ENCODE data around the gene KATNA1. TPM values are rescaled to one million over a fixed set of nuclear protein-coding genes. Genes with fewer than 3 reads are reported as not detected.

Gene KATNA1
- total and polyA plus RNA-seq, 2 donors (not counting 3 experiments of a cell fraction or from before 2014, with no cell fraction given), result 9.9 to 15.9 TPM

DNA sequence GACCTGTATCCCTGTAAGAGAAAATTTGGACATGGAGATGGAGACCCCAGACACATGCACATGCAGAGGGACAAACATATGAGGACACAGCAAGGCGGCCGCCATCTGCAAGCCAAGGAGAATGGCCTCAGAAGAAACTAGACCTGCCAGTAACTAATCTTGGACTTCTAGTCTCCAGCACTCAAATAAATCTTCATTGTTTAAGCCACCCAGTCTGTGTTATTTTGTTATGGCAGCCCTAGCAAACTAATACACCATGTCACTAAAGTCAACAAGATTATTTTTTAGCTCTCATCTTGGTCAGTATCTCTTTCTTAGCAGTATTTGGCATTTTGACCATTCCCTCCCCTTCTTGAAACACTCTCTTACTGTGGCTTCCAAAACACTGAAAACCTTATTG, 42.7 kb upstream of the KATNA1 start:
- intact Hi-C loops (cut with micrococcal nuclease), result no loop called here
- H3K9me3 ChIP-seq (replicated peaks; ENCODE audit: control insufficient read depth, insufficient read depth, low read length), result no peaks in the 10 kb centered on the region

More for the DNA sequence above, 42.7 kb upstream of the KATNA1 start:
- Histone ChIP-seq H3K4me3 (replicated peaks in 1 of 3; ENCODE audit: insufficient read depth in 1 of 3, low read depth in 1 of 3, low read length in 3 of 3) (no peak overlapping the region), H3K4me2 (ENCODE audit: insufficient read depth, low read length) (no peak overlapping the region), H3K27ac (ENCODE audit: insufficient read depth, low read depth, low read length) (no peak overlapping the region), H3K36me3 (ENCODE audit: control insufficient read depth in 2 of 2, extremely low read depth in 1 of 2, insufficient read depth in 2 of 2, low read length in 2 of 2) (peaks cover 4 to 7% of the 10 kb centered on the region in 2 experiments), H3K79me2 (ENCODE audit: control insufficient read depth, insufficient read depth, low read length) (peaks cover 41% of the 10 kb centered on the region), H4K20me1 (replicated peaks; ENCODE audit: control insufficient read depth, extremely low read depth, insufficient read depth, low read length) (peaks cover 2% of the 10 kb centered on the region), H3K4me1 (ENCODE audit: control insufficient read depth, extremely low read depth, insufficient read depth, low read length) (no peaks in the 10 kb centered on the region), H3K9ac (replicated peaks; ENCODE audit: extremely low read depth, insufficient read depth, low read length) (no peak overlapping the region), H2AFZ (ENCODE audit: low read depth, low read length) (no peak overlapping the region), H3K27me3 (ENCODE audit: control insufficient read depth in 2 of 2, insufficient read depth in 2 of 2, low read length in 2 of 2) (no peaks in the 10 kb centered on the region), H3K9me1 (replicated peaks; ENCODE audit: control insufficient read depth, extremely low read depth, insufficient read depth, low read length) (no peaks in the 10 kb centered on the region)
- DNase-seq (ENCODE audit: low read depth, low spot score), result no peak
- POLR2A ChIA-PET, result no interaction called here
- dilution Hi-C loops (cut with MboI; ENCODE audit: extremely low pct_ligation_motif_present, low sequenced_read_pairs), result no loop called here
- CTCF ChIA-PET, result no interaction called here
- TF ChIP-seq, protein P1, sequence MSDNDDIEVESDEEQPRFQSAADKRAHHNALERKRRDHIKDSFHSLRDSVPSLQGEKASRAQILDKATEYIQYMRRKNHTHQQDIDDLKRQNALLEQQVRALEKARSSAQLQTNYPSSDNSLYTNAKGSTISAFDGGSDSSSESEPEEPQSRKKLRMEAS (IDR thresholded peaks at IDR 0.05; ENCODE audit: insufficient read depth, insufficient read length), result no peak
- TF ChIP-seq GATA2 (IDR thresholded peaks at IDR 0.05; ENCODE audit: insufficient read depth, insufficient read length, low read depth, low read length) (no peak), POLR2AphosphoS5 (IDR thresholded peaks at IDR 0.05; ENCODE audit: insufficient read depth, low read depth, low read length) (no peak), EZH2 (IDR thresholded peaks at IDR 0.05; ENCODE audit: borderline replicate concordance, low read depth, low read length, severe bottlenecking) (no peak), FOS (IDR thresholded peaks at IDR 0.05; ENCODE audit: borderline replicate concordance, insufficient read depth, low read length) (no peak), JUN (IDR thresholded peaks at IDR 0.05; ENCODE audit: borderline replicate concordance, insufficient read depth, insufficient read length, low read depth) (no peak), POLR2A (IDR thresholded peaks at IDR 0.05; ENCODE audit: low read depth, low read length) (no peak), MYC (IDR thresholded peaks at IDR 0.05; ENCODE audit: low read depth, low read length) (no peak)
- TF ChIP-seq, protein P2, sequence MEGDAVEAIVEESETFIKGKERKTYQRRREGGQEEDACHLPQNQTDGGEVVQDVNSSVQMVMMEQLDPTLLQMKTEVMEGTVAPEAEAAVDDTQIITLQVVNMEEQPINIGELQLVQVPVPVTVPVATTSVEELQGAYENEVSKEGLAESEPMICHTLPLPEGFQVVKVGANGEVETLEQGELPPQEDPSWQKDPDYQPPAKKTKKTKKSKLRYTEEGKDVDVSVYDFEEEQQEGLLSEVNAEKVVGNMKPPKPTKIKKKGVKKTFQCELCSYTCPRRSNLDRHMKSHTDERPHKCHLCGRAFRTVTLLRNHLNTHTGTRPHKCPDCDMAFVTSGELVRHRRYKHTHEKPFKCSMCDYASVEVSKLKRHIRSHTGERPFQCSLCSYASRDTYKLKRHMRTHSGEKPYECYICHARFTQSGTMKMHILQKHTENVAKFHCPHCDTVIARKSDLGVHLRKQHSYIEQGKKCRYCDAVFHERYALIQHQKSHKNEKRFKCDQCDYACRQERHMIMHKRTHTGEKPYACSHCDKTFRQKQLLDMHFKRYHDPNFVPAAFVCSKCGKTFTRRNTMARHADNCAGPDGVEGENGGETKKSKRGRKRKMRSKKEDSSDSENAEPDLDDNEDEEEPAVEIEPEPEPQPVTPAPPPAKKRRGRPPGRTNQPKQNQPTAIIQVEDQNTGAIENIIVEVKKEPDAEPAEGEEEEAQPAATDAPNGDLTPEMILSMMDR (IDR thresholded peaks at IDR 0.05; ENCODE audit: extremely low read depth in 1 of 2, insufficient read depth in 1 of 2, low read depth in 1 of 2, low read length in 2 of 2), result no peak
- FAIRE-seq, result no peak
- BruUV-seq (replicated peaks), result no TSS peak

All from endothelial cell of umbilical vein (primary cell).